Esophagus muscularis mucosa (tissue), 4 donors: Measurements from ENCODE around the gene DEPP1. TPM values are rescaled to one million over a fixed set of nuclear protein-coding genes. Genes with fewer than 3 reads are reported as not detected.

Source experiments
- DNase-seq: peaks from one replicate; pipeline ENCODE4 v3.0.0-alpha.2; 2017; ENCODE audit errors: extremely low spot score
- H3K27ac ChIP-seq, 4 donors: fragments of 200-600 bp; sonication (generic); replicated peaks in 1 of 4; 1 replicate in 3 of 4; 2 replicates in 1 of 4; pipeline ENCODE4 v1.5.1; 2016 to 2019; ENCODE audit warnings: mild to moderate bottlenecking in 1 of 4
- H3K27me3 ChIP-seq, 4 donors: fragments of 200-600 bp; sonication (generic); one replicate each; pipeline versions ENCODE4 v1.5.1 to v1.6.0; 2016 to 2019
- H3K36me3 ChIP-seq, 4 donors: fragments of 200-600 bp; sonication (generic); one replicate each; pipeline ENCODE4 v1.5.1; 2016 to 2019
- H3K4me1 ChIP-seq, 4 donors: fragments of 200-600 bp; sonication (generic); one replicate each; pipeline ENCODE4 v1.5.1; 2016 to 2019
- H3K4me3 ChIP-seq, 4 donors: fragments of 200-600 bp; sonication (generic); 1 replicate in 2 of 4; 2 replicates in 2 of 4; pipeline ENCODE4 v1.5.1; 2016 to 2019; ENCODE audit warnings: mild to moderate bottlenecking in 4 of 4, moderate library complexity in 1 of 4
- H3K9me3 ChIP-seq, 4 donors: fragments of 200-600 bp; sonication (generic); 1 replicate in 3 of 4; 2 replicates in 1 of 4; pipeline ENCODE4 v1.5.1; 2016 to 2019
- EP300 ChIP-seq: sonication (generic); formaldehyde crosslinking; IDR thresholded peaks from one replicate; pipeline ENCODE4 v1.6.1; 2017; ENCODE audit warnings: antibody characterized with exemption
- POLR2A ChIP-seq: fragments of 450-650 bp; IDR thresholded peaks from one replicate; pipeline ENCODE4 v1.6.1; 2017; ENCODE audit warnings: antibody characterized with exemption, moderate library complexity, mild to moderate bottlenecking, low read depth
- POLR2AphosphoS5 ChIP-seq, 2 donors: sonication (generic); formaldehyde crosslinking; IDR thresholded peaks; one replicate each; pipeline ENCODE4 v1.6.1; 2017; ENCODE audit warnings: antibody characterized with exemption in 2 of 2
- WGBS: methylation state at CpG from one replicate; pipeline ENCODE4 v1.1.5; 2018; 5-methylcytosine and 5-hydroxymethylcytosine counted together
- intact Hi-C: fragments of 100-400 bp; cut with DNase I; formaldehyde crosslinking; loops from one replicate; pipeline ENCODE4 v1.15.1; 2023
- total RNA-seq, 4 donors: library from RNA; depleted of rRNA; stranded (reverse); fragments of >200 nt; gene quantifications; one replicate each; pipeline versions ENCODE4 v1.1.0 to v1.2.1, GENCODE V29; 2016
- TF ChIP-seq, protein P1 (sequence below), 3 experiments: fragments of 200-600 bp in 2 of 3; fragments of 450-650 bp in 1 of 3; sonication (generic) in 2 of 3; IDR thresholded peaks; one replicate each; pipeline ENCODE4 v1.5.1; 2017 to 2019; ENCODE audit warnings: antibody characterized with exemption in 3 of 3, mild to moderate bottlenecking in 2 of 3, moderate library complexity in 1 of 3

The DEPP1 gene
- total RNA-seq, 4 donors from 2014 or later, result 32.0 to 413 (median 126) TPM

GRCh38 chr10:44937196-44938005, 41.2 kb downstream of the DEPP1 start:
- TF ChIP-seq POLR2AphosphoS5 (IDR thresholded peaks at IDR 0.05) (peak in 1 of 2 donors; percentile 14), EP300 (no peak)
- no peaks in the 10 kb centered on the region for H3K27me3 ChIP-seq
- no peak for DNase-seq
- 87% methylated on average over 8 of the region's 9 CpGs for WGBS
- no peak overlapping the region for H3K4me3 ChIP-seq
- H3K36me3 ChIP-seq, result no peaks in the 10 kb centered on the region
- peaks cover 35 to 41% (median 39%) of the 10 kb centered on the region in 4 donors for H3K4me1 ChIP-seq
- H3K27ac ChIP-seq, result no peak overlapping the region
- H3K9me3 ChIP-seq, result no peaks in the 10 kb centered on the region
- intact Hi-C loops, result no loop called here

- 82% methylated on average over 7 of the region's 7 CpGs for whole genome bisulfite sequencing
- H3K36me3 ChIP-seq, result no peaks in the 10 kb centered on the region
- no peaks in the 10 kb centered on the region for H3K9me3 ChIP-seq
- no peak overlapping the region for H3K4me3 ChIP-seq
- intact Hi-C loops, result no loop called here
- peaks cover 36 to 43% (median 41%) of the 10 kb centered on the region in 4 donors for H3K4me1 ChIP-seq
- no peak for DNase-seq
- no peaks in the 10 kb centered on the region for H3K27me3 ChIP-seq
- TF ChIP-seq, protein P1, sequence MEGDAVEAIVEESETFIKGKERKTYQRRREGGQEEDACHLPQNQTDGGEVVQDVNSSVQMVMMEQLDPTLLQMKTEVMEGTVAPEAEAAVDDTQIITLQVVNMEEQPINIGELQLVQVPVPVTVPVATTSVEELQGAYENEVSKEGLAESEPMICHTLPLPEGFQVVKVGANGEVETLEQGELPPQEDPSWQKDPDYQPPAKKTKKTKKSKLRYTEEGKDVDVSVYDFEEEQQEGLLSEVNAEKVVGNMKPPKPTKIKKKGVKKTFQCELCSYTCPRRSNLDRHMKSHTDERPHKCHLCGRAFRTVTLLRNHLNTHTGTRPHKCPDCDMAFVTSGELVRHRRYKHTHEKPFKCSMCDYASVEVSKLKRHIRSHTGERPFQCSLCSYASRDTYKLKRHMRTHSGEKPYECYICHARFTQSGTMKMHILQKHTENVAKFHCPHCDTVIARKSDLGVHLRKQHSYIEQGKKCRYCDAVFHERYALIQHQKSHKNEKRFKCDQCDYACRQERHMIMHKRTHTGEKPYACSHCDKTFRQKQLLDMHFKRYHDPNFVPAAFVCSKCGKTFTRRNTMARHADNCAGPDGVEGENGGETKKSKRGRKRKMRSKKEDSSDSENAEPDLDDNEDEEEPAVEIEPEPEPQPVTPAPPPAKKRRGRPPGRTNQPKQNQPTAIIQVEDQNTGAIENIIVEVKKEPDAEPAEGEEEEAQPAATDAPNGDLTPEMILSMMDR (IDR thresholded peaks at IDR 0.05), result no peak
- TF ChIP-seq EP300 (no peak), POLR2A (no peak), POLR2AphosphoS5 (IDR thresholded peaks at IDR 0.05) (no peak)
- H3K27ac ChIP-seq, result peak overlapping the region; percentile 13 to 61 (median 38)
Measured at GRCh38 chr10:44936314-44936975, 42.2 kb downstream of the DEPP1 start.

GRCh38 chr10:44935966-44936295, 42.7 kb downstream of the DEPP1 start:
- no peaks in the 10 kb centered on the region for H3K27me3 ChIP-seq
- no peaks in the 10 kb centered on the region for H3K36me3 ChIP-seq
- intact Hi-C loops, result no loop called here
- H3K27ac ChIP-seq, result peak overlapping the region; percentile 13 to 61 (median 38)
- no peak for DNase-seq
- H3K4me1 ChIP-seq, result peaks cover 36 to 43% (median 41%) of the 10 kb centered on the region in 4 donors
- no peak overlapping the region for H3K4me3 ChIP-seq
- TF ChIP-seq EP300 (no peak), POLR2A (no peak), POLR2AphosphoS5 (IDR thresholded peaks at IDR 0.05) (no peak)
- TF ChIP-seq, protein P1 (IDR thresholded peaks at IDR 0.05), result no peak
- WGBS, result 57% methylated on average over 3 of the region's 3 CpGs
- H3K9me3 ChIP-seq, result no peaks in the 10 kb centered on the region

GRCh38 chr10:44935201-44935965, 43.2 kb downstream of the DEPP1 start:
- no peak for DNase-seq
- TF ChIP-seq, protein P1 (IDR thresholded peaks at IDR 0.05), result no peak
- TF ChIP-seq POLR2AphosphoS5 (IDR thresholded peaks at IDR 0.05) (peak; percentile 64 to 65), EP300 (no peak), POLR2A (no peak)
- no peak overlapping the region for H3K4me3 ChIP-seq
- H3K4me1 ChIP-seq, result peaks cover 36 to 43% (median 40%) of the 10 kb centered on the region in 4 donors
- peak overlapping the region; percentile 46 to 61 (median 46) for H3K27ac ChIP-seq
- no peaks in the 10 kb centered on the region for H3K27me3 ChIP-seq
- WGBS, result 67% methylated on average over 6 of the region's 9 CpGs
- H3K9me3 ChIP-seq, result no peaks in the 10 kb centered on the region
- intact Hi-C loops, result no loop called here
- no peaks in the 10 kb centered on the region for H3K36me3 ChIP-seq
